SK-N-MC (cell line): Measurements from ENCODE around the gene ALDH1A2.

Source experiments
- EZH2 ChIP-seq: fragments of 200-600 bp; sonication (generic); IDR thresholded peaks from one replicate; pipeline ENCODE4 v1.6.1; 2017; ENCODE audit warnings: antibody characterized with exemption
- POLR2AphosphoS5 ChIP-seq: IDR thresholded peaks from 2 replicates; pipeline ENCODE4 v1.6.1; 2012; ENCODE audit warnings: mild to moderate bottlenecking, low read depth, low read length, borderline replicate concordance

GRCh38 chr15:58002338-58003126 is 63.0 kb downstream of the ALDH1A2 start:
- TF ChIP-seq POLR2AphosphoS5 (no peak), EZH2 (no peak)
